DND-41 (cell line): Measurements from ENCODE around the gene PRUNE1.

Source experiments
- ATAC-seq: fragments of 200-7000 bp; cut with Tn5 transposase; 3 replicates; pipeline ENCODE4 v1.9.1; 2021; ENCODE audit warnings: low read depth; ENCODE audit not compliant: insufficient read depth
- DNase-seq: peaks from one replicate; pipeline ENCODE4 v3.0.0-alpha.2; 2020
- H2AFZ ChIP-seq: 2 replicates; pipeline ENCODE4 v1.6.0; 2012; ENCODE audit warnings: low read depth, low read length
- H3K27ac ChIP-seq: 2 replicates; pipeline ENCODE4 v1.5.1; 2012; ENCODE audit warnings: low read length, inconsistent platforms
- H3K27me3 ChIP-seq: fragments of 200-600 bp; sonication (generic); 2 replicates; pipeline ENCODE4 v1.6.0; 2012; ENCODE audit warnings: low read length, mild to moderate bottlenecking, inconsistent platforms; ENCODE audit not compliant: insufficient read depth, poor library complexity
- H3K36me3 ChIP-seq: 2 replicates; pipeline ENCODE4 v1.5.1; 2012; ENCODE audit warnings: low read length, inconsistent platforms; ENCODE audit not compliant: insufficient read depth
- H3K4me1 ChIP-seq: 2 replicates; pipeline ENCODE4 v1.5.1; 2012; ENCODE audit warnings: mild to moderate bottlenecking, low read length; ENCODE audit not compliant: insufficient read depth
- H3K4me2 ChIP-seq: 2 replicates; pipeline ENCODE4 v1.6.0; 2012; ENCODE audit warnings: mild to moderate bottlenecking, moderate library complexity, low read length, inconsistent platforms; ENCODE audit not compliant: insufficient read depth
- H3K4me3 ChIP-seq, 2 experiments: fragments of 200-600 bp in 1 of 2; shearing (Covaris generic) in 1 of 2; 2 replicates each; pipeline ENCODE4 v1.5.1; 2012 to 2016; ENCODE audit warnings: inconsistent platforms in 2 of 2, low read length in 2 of 2, mild to moderate bottlenecking in 2 of 2, low read depth in 1 of 2, moderate library complexity in 1 of 2
- H3K79me2 ChIP-seq: 2 replicates; pipeline ENCODE4 v1.6.0; 2012; ENCODE audit warnings: low read length, inconsistent platforms; ENCODE audit not compliant: insufficient read depth
- H3K9ac ChIP-seq: 2 replicates; pipeline ENCODE4 v1.6.0; 2012; ENCODE audit warnings: low read depth, mild to moderate bottlenecking, inconsistent platforms, low read length, moderate library complexity
- H3K9me3 ChIP-seq: 2 replicates; pipeline ENCODE4 v1.5.1; 2012; ENCODE audit warnings: low read length, moderate library complexity, mild to moderate bottlenecking, inconsistent platforms; ENCODE audit not compliant: insufficient read depth, severe bottlenecking
- H4K20me1 ChIP-seq: 2 replicates; pipeline ENCODE4 v1.6.0; 2012; ENCODE audit warnings: low read length; ENCODE audit not compliant: insufficient read depth
- EZH2 ChIP-seq: IDR thresholded peaks from 3 replicates; pipeline ENCODE4 v1.6.1; 2012; ENCODE audit warnings: borderline replicate concordance, low read depth, mild to moderate bottlenecking, moderate library complexity, low read length, inconsistent platforms; ENCODE audit not compliant: severe bottlenecking
- TF ChIP-seq, protein P1 (sequence below): IDR thresholded peaks from 2 replicates; pipeline ENCODE4 v1.5.1; 2012; ENCODE audit warnings: borderline replicate concordance, low read length, moderate library complexity, mild to moderate bottlenecking; ENCODE audit not compliant: poor library complexity, severe bottlenecking; ENCODE audit errors: extremely low read depth

Gene PRUNE1

DNA sequence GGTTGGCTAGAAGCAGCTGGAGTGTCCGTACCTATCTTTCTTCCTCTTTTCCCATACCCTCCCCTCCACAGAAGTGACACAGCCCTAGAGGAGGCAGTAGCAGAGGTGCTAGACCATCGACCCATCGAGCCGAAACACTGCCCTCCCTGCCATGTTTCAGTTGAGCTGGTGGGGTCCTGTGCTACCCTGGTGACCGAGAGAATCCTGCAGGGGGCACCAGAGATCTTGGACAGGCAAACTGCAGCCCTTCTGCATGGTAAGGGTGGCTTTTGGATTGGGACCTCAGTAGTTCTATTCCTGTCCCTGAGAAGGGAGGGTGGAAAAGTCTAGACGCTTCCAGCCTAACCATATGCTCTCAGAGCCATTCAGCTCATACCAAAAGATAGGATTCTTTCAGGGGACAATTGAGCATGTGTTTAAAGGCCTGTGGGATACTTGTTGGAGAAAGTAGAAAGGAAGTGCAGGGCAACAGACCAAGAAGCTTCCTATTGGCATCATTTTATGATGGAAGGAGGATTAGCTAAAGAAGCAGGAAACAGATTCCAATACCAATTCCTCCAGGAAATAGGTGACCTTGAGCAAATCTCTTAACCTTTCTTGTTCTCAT lies 16.4 kb downstream of the PRUNE1 start:
- Histone ChIP-seq H2AFZ (no peak overlapping the region), H3K27me3 (no peaks in the 10 kb centered on the region), H3K4me2 (no peak overlapping the region), H3K9me3 (no peaks in the 10 kb centered on the region), H3K4me3 (no peak overlapping the region), H3K4me1 (no peaks in the 10 kb centered on the region), H3K36me3 (peaks cover 51% of the 10 kb centered on the region), H3K9ac (no peak overlapping the region), H4K20me1 (no peaks in the 10 kb centered on the region), H3K27ac (no peak overlapping the region), H3K79me2 (no peaks in the 10 kb centered on the region)
- DNase-seq, result peak; percentile 80
- TF ChIP-seq, protein P1, sequence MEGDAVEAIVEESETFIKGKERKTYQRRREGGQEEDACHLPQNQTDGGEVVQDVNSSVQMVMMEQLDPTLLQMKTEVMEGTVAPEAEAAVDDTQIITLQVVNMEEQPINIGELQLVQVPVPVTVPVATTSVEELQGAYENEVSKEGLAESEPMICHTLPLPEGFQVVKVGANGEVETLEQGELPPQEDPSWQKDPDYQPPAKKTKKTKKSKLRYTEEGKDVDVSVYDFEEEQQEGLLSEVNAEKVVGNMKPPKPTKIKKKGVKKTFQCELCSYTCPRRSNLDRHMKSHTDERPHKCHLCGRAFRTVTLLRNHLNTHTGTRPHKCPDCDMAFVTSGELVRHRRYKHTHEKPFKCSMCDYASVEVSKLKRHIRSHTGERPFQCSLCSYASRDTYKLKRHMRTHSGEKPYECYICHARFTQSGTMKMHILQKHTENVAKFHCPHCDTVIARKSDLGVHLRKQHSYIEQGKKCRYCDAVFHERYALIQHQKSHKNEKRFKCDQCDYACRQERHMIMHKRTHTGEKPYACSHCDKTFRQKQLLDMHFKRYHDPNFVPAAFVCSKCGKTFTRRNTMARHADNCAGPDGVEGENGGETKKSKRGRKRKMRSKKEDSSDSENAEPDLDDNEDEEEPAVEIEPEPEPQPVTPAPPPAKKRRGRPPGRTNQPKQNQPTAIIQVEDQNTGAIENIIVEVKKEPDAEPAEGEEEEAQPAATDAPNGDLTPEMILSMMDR, result peak; percentile 91
- TF ChIP-seq EZH2, result no peak
- ATAC-seq, result peak; percentile 98

- no peak overlapping the region for H3K4me3 ChIP-seq
- no peak overlapping the region for H3K4me2 ChIP-seq
- H3K4me1 ChIP-seq, result no peaks in the 10 kb centered on the region
- H4K20me1 ChIP-seq, result no peaks in the 10 kb centered on the region
- no peaks in the 10 kb centered on the region for H3K9me3 ChIP-seq
- DNase-seq (no peak), ATAC-seq (no peak)
- peaks cover 58% of the 10 kb centered on the region for H3K36me3 ChIP-seq
- H3K27ac ChIP-seq, result no peak overlapping the region
- no peaks in the 10 kb centered on the region for H3K79me2 ChIP-seq
- H2AFZ ChIP-seq, result no peak overlapping the region
- TF ChIP-seq, protein P1, result no peak
- no peak for TF ChIP-seq EZH2
- H3K9ac ChIP-seq, result no peak overlapping the region
- H3K27me3 ChIP-seq, result no peaks in the 10 kb centered on the region
Observed at GRCh38 chr1:151026460-151026859, 18.2 kb downstream of the PRUNE1 start.

DNA sequence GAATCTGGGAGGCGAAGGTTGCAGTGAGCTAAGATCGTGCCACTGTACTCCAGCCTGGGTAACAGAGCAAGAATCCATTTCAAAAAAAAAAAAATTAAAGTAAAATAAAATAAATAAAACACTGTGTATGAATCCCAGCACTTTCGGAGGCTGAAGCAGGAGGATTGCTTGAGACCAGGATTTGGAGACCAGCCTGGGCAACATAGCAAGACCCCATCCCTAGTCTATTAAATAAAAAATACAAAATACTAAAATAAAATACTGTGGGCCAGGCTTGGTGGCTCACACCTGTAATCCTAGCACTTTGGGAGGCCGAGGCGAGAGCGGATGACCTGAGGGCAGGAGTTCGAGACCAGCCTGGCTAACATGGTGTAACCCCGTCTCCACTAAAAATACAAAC lies 23.9 kb downstream of the PRUNE1 start:
- TF ChIP-seq, protein P1, result no peak
- no peak for TF ChIP-seq EZH2
- no peaks in the 10 kb centered on the region for H3K9me3 ChIP-seq
- H3K4me1 ChIP-seq, result no peaks in the 10 kb centered on the region
- H3K9ac ChIP-seq, result no peak overlapping the region
- no peaks in the 10 kb centered on the region for H3K27me3 ChIP-seq
- ATAC-seq (no peak), DNase-seq (no peak)
- H2AFZ ChIP-seq, result no peak overlapping the region
- H3K36me3 ChIP-seq, result peaks cover 57% of the 10 kb centered on the region
- no peak overlapping the region for H3K27ac ChIP-seq
- H3K79me2 ChIP-seq, result no peaks in the 10 kb centered on the region
- no peaks in the 10 kb centered on the region for H4K20me1 ChIP-seq
- H3K4me3 ChIP-seq, result no peak overlapping the region
- H3K4me2 ChIP-seq, result no peak overlapping the region
